GM12875 (cell line): ENCODE measurements around the gene MTCH1.
"Not testable (repeated sequence)": the region's sequence is repeated elsewhere in the genome, so short reads cannot be mapped to it uniquely, and the experiment has no call there.

Experiments used
- H3K4me3 ChIP-seq: one replicate; pipeline ENCODE4 v1.5.1; 2011; ENCODE audit warnings: low read depth, low read length, control low read depth
- TF ChIP-seq, protein P1 (sequence below): IDR thresholded peaks from 2 replicates; pipeline ENCODE4 v1.5.1; 2011; ENCODE audit warnings: low read depth, mild to moderate bottlenecking, control low read depth, inconsistent platforms, low read length, moderate library complexity, borderline replicate concordance; ENCODE audit not compliant: insufficient read depth

The MTCH1 gene

DNA sequence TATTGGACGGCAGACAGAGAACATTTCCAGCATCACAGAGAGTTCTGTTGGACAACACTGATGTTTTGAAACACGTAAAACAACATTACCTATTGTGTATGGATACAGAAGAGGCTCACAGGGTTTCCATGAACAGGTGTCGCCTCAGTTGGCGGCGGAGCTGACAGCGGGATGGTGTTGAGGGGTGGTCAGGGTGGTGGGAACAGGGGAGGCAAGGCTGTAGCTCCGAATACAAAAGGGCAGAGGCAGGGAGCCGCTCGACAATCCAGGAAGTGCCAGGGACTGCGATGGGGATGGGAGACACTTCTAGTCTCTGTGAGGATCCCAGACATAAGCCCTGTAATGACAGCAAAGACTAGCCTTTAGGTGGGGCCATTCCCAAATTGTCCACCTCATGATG lies 46.0 kb downstream of the MTCH1 start:
- TF ChIP-seq, protein P1, sequence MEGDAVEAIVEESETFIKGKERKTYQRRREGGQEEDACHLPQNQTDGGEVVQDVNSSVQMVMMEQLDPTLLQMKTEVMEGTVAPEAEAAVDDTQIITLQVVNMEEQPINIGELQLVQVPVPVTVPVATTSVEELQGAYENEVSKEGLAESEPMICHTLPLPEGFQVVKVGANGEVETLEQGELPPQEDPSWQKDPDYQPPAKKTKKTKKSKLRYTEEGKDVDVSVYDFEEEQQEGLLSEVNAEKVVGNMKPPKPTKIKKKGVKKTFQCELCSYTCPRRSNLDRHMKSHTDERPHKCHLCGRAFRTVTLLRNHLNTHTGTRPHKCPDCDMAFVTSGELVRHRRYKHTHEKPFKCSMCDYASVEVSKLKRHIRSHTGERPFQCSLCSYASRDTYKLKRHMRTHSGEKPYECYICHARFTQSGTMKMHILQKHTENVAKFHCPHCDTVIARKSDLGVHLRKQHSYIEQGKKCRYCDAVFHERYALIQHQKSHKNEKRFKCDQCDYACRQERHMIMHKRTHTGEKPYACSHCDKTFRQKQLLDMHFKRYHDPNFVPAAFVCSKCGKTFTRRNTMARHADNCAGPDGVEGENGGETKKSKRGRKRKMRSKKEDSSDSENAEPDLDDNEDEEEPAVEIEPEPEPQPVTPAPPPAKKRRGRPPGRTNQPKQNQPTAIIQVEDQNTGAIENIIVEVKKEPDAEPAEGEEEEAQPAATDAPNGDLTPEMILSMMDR, result no peak
- no peak overlapping the region for H3K4me3 ChIP-seq

DNA sequence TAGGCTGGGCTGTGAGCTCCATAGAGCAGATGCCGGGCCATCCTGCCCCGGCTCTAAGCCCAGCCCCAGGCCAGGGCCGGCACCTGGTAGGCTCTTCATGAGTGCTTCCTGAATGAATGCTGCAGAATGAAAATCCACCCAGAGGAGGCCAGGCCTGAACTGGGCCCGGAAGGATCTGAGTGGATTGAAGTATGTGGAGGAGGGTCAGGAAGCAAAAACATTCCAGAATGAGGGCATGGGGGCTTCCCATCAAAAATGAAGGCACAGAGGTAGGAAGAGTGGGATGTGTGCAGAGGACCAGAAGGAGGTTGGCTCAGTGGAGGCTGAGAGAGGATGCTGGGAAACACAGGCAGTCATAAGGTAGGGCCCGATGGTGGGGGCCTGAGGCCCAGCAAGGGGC lies 47.0 kb downstream of the MTCH1 start:
- H3K4me3 ChIP-seq, result not testable (repeated sequence)

DNA sequence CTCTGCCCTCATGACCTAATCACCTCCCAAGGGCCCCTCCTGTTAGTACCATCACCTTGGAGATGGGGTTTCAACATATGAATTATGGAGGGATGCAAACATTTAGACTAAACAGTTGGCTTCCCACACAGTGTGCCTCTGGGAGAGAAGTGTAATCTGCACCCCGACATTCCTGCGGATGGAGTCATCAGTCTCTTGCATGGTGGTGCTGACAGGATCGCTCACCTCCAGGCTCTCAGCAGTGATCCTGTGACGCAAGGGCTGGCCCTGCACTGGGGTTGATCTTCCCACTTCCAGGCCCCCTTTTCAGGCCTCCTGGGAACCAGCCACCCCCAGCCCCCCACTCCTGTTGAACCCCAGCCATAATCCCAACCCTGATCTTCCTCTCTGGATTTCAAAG lies 47.5 kb downstream of the MTCH1 start:
- TF ChIP-seq, protein P1, result no peak
- H3K4me3 ChIP-seq, result no peak overlapping the region

DNA sequence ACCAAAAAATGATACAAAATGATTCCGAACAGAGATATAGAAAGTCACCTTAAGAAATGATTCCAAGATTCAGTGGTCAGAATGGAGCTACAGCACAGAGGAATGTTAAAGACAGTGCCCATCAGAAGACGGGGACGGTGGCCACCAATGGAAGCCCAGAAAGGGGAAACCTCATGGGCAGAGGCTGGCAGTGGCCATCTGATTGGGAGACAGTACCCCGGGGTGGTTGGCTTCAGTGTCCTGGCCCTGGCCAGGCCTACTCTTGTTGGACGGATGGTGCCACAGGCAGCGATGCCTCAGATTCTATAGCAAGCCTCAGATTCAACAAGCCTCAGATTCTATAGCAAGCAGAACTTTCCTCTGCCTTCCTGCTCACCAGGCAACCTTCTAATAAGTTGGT lies 48.1 kb downstream of the MTCH1 start:
- TF ChIP-seq, protein P1, result no peak
- no peak overlapping the region for H3K4me3 ChIP-seq

DNA sequence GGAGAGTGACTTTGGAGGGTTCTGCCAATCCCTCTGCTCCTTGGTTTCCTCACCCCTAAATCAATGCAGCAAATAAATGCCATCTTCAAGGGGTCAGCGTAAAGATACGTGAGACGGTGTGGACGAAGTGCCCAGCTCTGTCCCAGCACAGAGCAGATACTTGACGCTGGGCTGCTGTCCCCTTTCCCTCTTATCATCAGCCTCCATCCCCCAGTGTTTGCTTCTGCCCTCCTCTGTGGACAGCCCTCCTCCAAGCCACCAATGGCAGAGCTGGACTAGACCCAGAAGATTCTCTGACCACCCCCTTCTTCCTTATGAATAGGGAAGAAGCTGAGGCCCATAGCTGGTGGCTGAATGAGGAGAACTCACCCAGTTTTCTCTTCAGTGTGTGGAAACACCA lies 49.2 kb downstream of the MTCH1 start:
- H3K4me3 ChIP-seq, result no peak overlapping the region
- TF ChIP-seq, protein P1, result no peak

DNA sequence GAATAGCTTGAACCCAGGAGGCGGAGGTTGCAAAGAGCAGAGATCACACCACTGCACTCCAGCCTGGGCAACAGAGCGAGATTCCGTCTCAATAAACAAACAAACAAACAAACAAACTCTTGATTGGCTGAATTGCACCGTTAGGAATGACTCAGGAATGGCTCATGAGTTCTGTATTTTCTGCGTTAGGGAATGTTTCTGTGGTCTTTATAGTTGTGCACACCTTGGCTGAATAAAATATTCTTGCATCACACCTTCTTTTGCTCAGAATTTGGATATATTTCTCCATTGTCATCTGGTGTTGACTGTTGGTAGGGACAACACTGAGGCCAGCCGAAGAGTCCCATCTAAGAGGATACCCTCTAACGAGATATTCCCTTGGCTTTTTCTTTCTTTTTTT lies 51.1 kb downstream of the MTCH1 start:
- H3K4me3 ChIP-seq, result no peak overlapping the region
- TF ChIP-seq, protein P1, result no peak

DNA sequence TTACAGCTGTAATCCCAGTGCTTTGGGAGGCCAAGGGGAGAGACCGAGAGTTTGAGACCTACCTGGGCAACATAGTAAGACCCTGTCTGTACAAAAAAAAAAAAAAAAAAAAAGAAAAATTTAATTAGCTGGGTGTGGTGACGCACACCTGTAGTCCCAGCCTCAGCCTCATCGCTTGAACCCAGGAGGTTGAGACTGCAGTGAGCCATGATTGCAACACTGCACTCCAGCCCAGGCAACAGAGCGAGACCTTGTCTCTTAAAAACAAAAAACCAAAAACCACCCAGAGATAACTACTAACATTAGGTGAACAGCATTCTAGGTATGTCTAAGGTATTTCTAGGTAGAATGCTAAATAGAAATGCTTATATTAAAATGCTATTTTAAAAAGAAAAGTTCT lies 52.5 kb downstream of the MTCH1 start:
- TF ChIP-seq, protein P1, result no peak
- H3K4me3 ChIP-seq, result no peak overlapping the region

DNA sequence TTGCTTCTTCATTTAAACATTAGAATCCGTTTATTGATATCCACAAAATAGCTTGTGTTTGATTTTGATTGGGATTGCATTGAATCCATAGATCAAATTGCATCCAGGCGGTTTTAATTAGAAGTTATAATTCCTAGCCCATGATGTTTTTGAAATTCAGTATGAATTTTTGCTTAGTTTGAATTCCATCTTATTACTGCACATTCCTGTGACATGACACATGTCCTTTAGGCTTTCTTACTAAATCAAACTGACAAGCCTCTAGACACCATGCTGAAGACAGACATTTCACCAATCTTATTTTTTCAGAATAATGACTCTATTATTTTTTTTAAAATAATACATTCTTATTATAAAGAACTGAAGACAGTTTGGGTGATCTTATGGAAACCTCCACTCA lies 52.9 kb downstream of the MTCH1 start:
- no peak overlapping the region for H3K4me3 ChIP-seq
- TF ChIP-seq, protein P1, result no peak
